ENCODE data around the gene RAD51B. TPM values are rescaled to one million over a fixed set of nuclear protein-coding genes. Genes with fewer than 3 reads are reported as not detected.

The RAD51B gene
- total RNA-seq, 3 donors from 2014 or later = 10.6 to 77.6 (median 33.8) TPM

GRCh38 chr14:68740788-68741476 is 921.4 kb downstream of the RAD51B start:
- H3K4me3 ChIP-seq = no peak overlapping the region
- TF ChIP-seq POLR2AphosphoS5 (IDR thresholded peaks at IDR 0.05) (no peak), CTCF (IDR thresholded peaks at IDR 0.05) (no peak), POLR2A (IDR thresholded peaks at IDR 0.05) (no peak)
- H3K9me3 ChIP-seq = no peaks in the 10 kb centered on the region
- no peak overlapping the region for H3K27ac ChIP-seq
- H3K36me3 ChIP-seq = no peaks in the 10 kb centered on the region
- no peaks in the 10 kb centered on the region for H3K27me3 ChIP-seq
- intact Hi-C loops (cut with DNase I; ENCODE audit: low total_unique reads) = no loop called here
- DNase-seq (ENCODE audit: low spot score in 2 of 2) = no peak
- H3K4me1 ChIP-seq = no peaks in the 10 kb centered on the region

GRCh38 chr14:68741477-68741791 is 921.9 kb downstream of the RAD51B start:
- no peaks in the 10 kb centered on the region for H3K9me3 ChIP-seq
- H3K27me3 ChIP-seq = no peaks in the 10 kb centered on the region
- H3K4me1 ChIP-seq = no peaks in the 10 kb centered on the region
- intact Hi-C loops (cut with DNase I; ENCODE audit: low total_unique reads) = no loop called here
- no peak for TF ChIP-seq CTCF (IDR thresholded peaks at IDR 0.05)
- no peak for TF ChIP-seq POLR2A (IDR thresholded peaks at IDR 0.05)
- TF ChIP-seq POLR2AphosphoS5 (IDR thresholded peaks at IDR 0.05) = no peak
- no peak overlapping the region for H3K4me3 ChIP-seq
- no peak overlapping the region for H3K27ac ChIP-seq
- no peak for DNase-seq (ENCODE audit: low spot score in 2 of 2)
- no peaks in the 10 kb centered on the region for H3K36me3 ChIP-seq

GRCh38 chr14:68741839-68742470 is 922.4 kb downstream of the RAD51B start:
- Histone ChIP-seq H3K27ac (no peak overlapping the region), H3K4me1 (no peaks in the 10 kb centered on the region), H3K27me3 (no peaks in the 10 kb centered on the region), H3K9me3 (no peaks in the 10 kb centered on the region), H3K36me3 (no peaks in the 10 kb centered on the region), H3K4me3 (no peak overlapping the region)
- TF ChIP-seq POLR2AphosphoS5 (IDR thresholded peaks at IDR 0.05) = no peak
- no peak for TF ChIP-seq CTCF (IDR thresholded peaks at IDR 0.05)
- TF ChIP-seq POLR2A (IDR thresholded peaks at IDR 0.05) = no peak
- no peak for DNase-seq (ENCODE audit: low spot score in 2 of 2)
- intact Hi-C loops (cut with DNase I; ENCODE audit: low total_unique reads) = no loop called here

- H3K36me3 ChIP-seq = no peaks in the 10 kb centered on the region
- no peaks in the 10 kb centered on the region for H3K27me3 ChIP-seq
- intact Hi-C loops (cut with DNase I; ENCODE audit: low total_unique reads) = no loop called here
- no peak for DNase-seq (ENCODE audit: low spot score in 2 of 2)
- no peak for TF ChIP-seq POLR2A (IDR thresholded peaks at IDR 0.05)
- TF ChIP-seq CTCF (IDR thresholded peaks at IDR 0.05) = no peak
- no peak for TF ChIP-seq POLR2AphosphoS5 (IDR thresholded peaks at IDR 0.05)
- H3K4me1 ChIP-seq = no peaks in the 10 kb centered on the region
- no peak overlapping the region for H3K4me3 ChIP-seq
- H3K9me3 ChIP-seq = no peaks in the 10 kb centered on the region
- no peak overlapping the region for H3K27ac ChIP-seq
Observed at GRCh38 chr14:68744613-68745012, 925.0 kb downstream of the RAD51B start.

GRCh38 chr14:68747393-68747792 is 927.8 kb downstream of the RAD51B start:
- H3K4me1 ChIP-seq = no peaks in the 10 kb centered on the region
- H3K27me3 ChIP-seq = no peaks in the 10 kb centered on the region
- H3K9me3 ChIP-seq = no peaks in the 10 kb centered on the region
- intact Hi-C loops (cut with DNase I; ENCODE audit: low total_unique reads) = no loop called here
- no peak for DNase-seq (ENCODE audit: low spot score in 2 of 2)
- no peaks in the 10 kb centered on the region for H3K36me3 ChIP-seq
- no peak overlapping the region for H3K27ac ChIP-seq
- H3K4me3 ChIP-seq = no peak overlapping the region
- TF ChIP-seq POLR2AphosphoS5 (IDR thresholded peaks at IDR 0.05) (no peak), POLR2A (IDR thresholded peaks at IDR 0.05) (no peak), CTCF (IDR thresholded peaks at IDR 0.05) (no peak)
